Brain microvascular endothelial cell (primary cell): ENCODE measurements around the gene PAQR5.
"Not testable (repeated sequence)": the region's sequence is repeated elsewhere in the genome, so short reads cannot be mapped to it uniquely, and the experiment has no call there.

ENCODE experiments used
- DNase-seq: peaks from one replicate; pipeline ENCODE4 v3.0.0-alpha.2; 2020
- H3K27ac ChIP-seq: fragments of 250-450 bp; sonication (Bioruptor Pico); 2 replicates; pipeline ENCODE4 v1.5.1; 2020; ENCODE audit warnings: mild to moderate bottlenecking, moderate library complexity
- H3K27me3 ChIP-seq: fragments of 250-450 bp; sonication (Bioruptor Pico); replicated peaks from 2 replicates; pipeline ENCODE4 v1.5.1; 2020; ENCODE audit warnings: mild to moderate bottlenecking
- H3K36me3 ChIP-seq: fragments of 250-450 bp; sonication (Bioruptor Pico); replicated peaks from 2 replicates; pipeline ENCODE4 v1.5.1; 2020; ENCODE audit warnings: mild to moderate bottlenecking
- H3K4me3 ChIP-seq: 2 replicates; pipeline ENCODE4 v1.5.1; 2011; ENCODE audit warnings: low read depth, mild to moderate bottlenecking, control low read depth, low read length, moderate library complexity
- CTCF ChIP-seq: IDR thresholded peaks from 2 replicates; pipeline ENCODE4 v1.5.1; 2011; ENCODE audit warnings: low read depth, mild to moderate bottlenecking, moderate library complexity, low read length, control low read depth, inconsistent platforms; ENCODE audit errors: missing control alignments
- in situ Hi-C: cut with HindIII; loops from 2 replicates; pipeline ENCODE4 v1.10.0; 2017; ENCODE audit warnings: low sequenced_read_pairs, low pct_ligation_motif_present

Gene PAQR5

GRCh38 chr15:69444686-69445085, 146.0 kb downstream of the PAQR5 start:
- in situ Hi-C loops: no loop called here
- H3K27ac ChIP-seq: no peak overlapping the region
- DNase-seq: no peak
- peaks cover 7% of the 10 kb centered on the region for H3K36me3 ChIP-seq
- no peaks in the 10 kb centered on the region for H3K27me3 ChIP-seq
- TF ChIP-seq CTCF: no peak
- H3K4me3 ChIP-seq: no peak overlapping the region

GRCh38 chr15:69446953-69447352, 148.2 kb downstream of the PAQR5 start:
- in situ Hi-C loops: no loop called here
- no peak for DNase-seq
- Histone ChIP-seq H3K27ac (no peak overlapping the region), H3K27me3 (no peaks in the 10 kb centered on the region), H3K4me3 (no peak overlapping the region), H3K36me3 (peaks cover 7% of the 10 kb centered on the region)
- no peak for TF ChIP-seq CTCF

GRCh38 chr15:69450221-69450620, 151.5 kb downstream of the PAQR5 start:
- in situ Hi-C loops, H3K4me3 ChIP-seq, DNase-seq, H3K27ac ChIP-seq, H3K27me3 ChIP-seq: not testable (repeated sequence)
- H3K36me3 ChIP-seq: peaks cover 24% of the 10 kb centered on the region

GRCh38 chr15:69450968-69451695, 152.4 kb downstream of the PAQR5 start:
- H3K27ac ChIP-seq: no peak overlapping the region
- peaks cover 31% of the 10 kb centered on the region for H3K36me3 ChIP-seq
- in situ Hi-C loops: no loop called here
- no peak for DNase-seq
- no peak for TF ChIP-seq CTCF
- no peak overlapping the region for H3K4me3 ChIP-seq
- H3K27me3 ChIP-seq: no peaks in the 10 kb centered on the region

GRCh38 chr15:69451951-69452691, 153.4 kb downstream of the PAQR5 start:
- peak overlapping the region; percentile 73 for H3K27ac ChIP-seq
- peak; percentile 22 for DNase-seq
- H3K4me3 ChIP-seq: peak overlapping the region; percentile 93
- no peak for TF ChIP-seq CTCF
- in situ Hi-C loops: no loop called here
- H3K36me3 ChIP-seq: peaks cover 36% of the 10 kb centered on the region
- H3K27me3 ChIP-seq: no peaks in the 10 kb centered on the region

- TF ChIP-seq CTCF: no peak
- peak; percentile 91 for DNase-seq
- Histone ChIP-seq H3K36me3 (peaks cover 40% of the 10 kb centered on the region), H3K4me3 (peak within 1 kb of the TSS; percentile 93), H3K27me3 (no peaks in the 10 kb centered on the region), H3K27ac (peak within 1 kb of the TSS; percentile 73)
- in situ Hi-C loops: no loop called here
Observed at GRCh38 chr15:69452692-69453521, 154.2 kb downstream of the PAQR5 start, which contains the start of gene RPLP1. RPLP1 (plus strand) TSS chr15:69452818; CDS start chr15:69452949, 131 bp downstream.
